DOHH2 (cell line): Measurements from ENCODE around the gene RHD.

Experiments
- H3F3A ChIP-seq: fragments of 200-600 bp; sonication (generic), shearing (Covaris generic); 2 replicates; pipeline ENCODE4 v1.6.0; 2016; ENCODE audit warnings: antibody characterized with exemption, mild to moderate bottlenecking; ENCODE audit not compliant: control insufficient read depth, insufficient read depth
- H3K27ac ChIP-seq: fragments of 200-600 bp; sonication (generic); 2 replicates; pipeline ENCODE4 v1.5.1; 2014; ENCODE audit warnings: low read depth, mild to moderate bottlenecking, low read length, moderate library complexity
- H3K27me3 ChIP-seq: fragments of 200-600 bp; sonication (generic); 2 replicates; pipeline ENCODE4 v1.6.1; 2014; ENCODE audit warnings: mild to moderate bottlenecking, low read length, mixed read lengths; ENCODE audit not compliant: control insufficient read depth
- H3K36me3 ChIP-seq: fragments of 200-600 bp; sonication (generic); 2 replicates; pipeline ENCODE4 v1.6.1; 2014; ENCODE audit warnings: mild to moderate bottlenecking, low read length, moderate library complexity, mixed read lengths; ENCODE audit not compliant: control insufficient read depth
- H3K4me1 ChIP-seq: fragments of 200-600 bp; sonication (generic); 2 replicates; pipeline ENCODE4 v1.6.1; 2014; ENCODE audit warnings: mild to moderate bottlenecking, low read length, mixed read lengths; ENCODE audit not compliant: control insufficient read depth
- H3K4me2 ChIP-seq: fragments of 200-600 bp; sonication (generic); 2 replicates; pipeline ENCODE4 v1.6.0; 2014; ENCODE audit warnings: mild to moderate bottlenecking, low read length, moderate library complexity
- H3K4me3 ChIP-seq: fragments of 200-600 bp; sonication (generic); 2 replicates; pipeline ENCODE4 v1.5.1; 2014; ENCODE audit warnings: mild to moderate bottlenecking, low read length, mixed read lengths
- H3K79me2 ChIP-seq: fragments of 200-600 bp; sonication (generic); 2 replicates; pipeline ENCODE4 v1.6.1; 2014; ENCODE audit warnings: mild to moderate bottlenecking, low read length, mixed read lengths; ENCODE audit not compliant: control insufficient read depth
- H3K9me2 ChIP-seq: fragments of 200-600 bp; sonication (generic); replicated peaks from 2 replicates; pipeline ENCODE4 v1.6.1; 2014; ENCODE audit warnings: mild to moderate bottlenecking, low read length, mixed read lengths; ENCODE audit not compliant: control insufficient read depth
- H3K9me3 ChIP-seq: fragments of 200-600 bp; sonication (generic); 2 replicates; pipeline ENCODE4 v1.6.1; 2014; ENCODE audit warnings: antibody characterized with exemption, low read length, mixed read lengths; ENCODE audit not compliant: control insufficient read depth, insufficient read depth
- H4K20me1 ChIP-seq: fragments of 200-600 bp; sonication (generic); 2 replicates; pipeline ENCODE4 v1.6.0; 2014; ENCODE audit warnings: low read depth, mild to moderate bottlenecking, antibody characterized with exemption, low read length, moderate library complexity; ENCODE audit not compliant: control insufficient read depth, insufficient read depth
- EZH2phosphoT487 ChIP-seq: fragments of 200-600 bp; sonication (generic); IDR thresholded peaks from 2 replicates; pipeline ENCODE4 v1.6.1; 2017; ENCODE audit warnings: borderline replicate concordance, mild to moderate bottlenecking, antibody characterized with exemption, low read length, moderate library complexity, mixed read lengths
- TF ChIP-seq, protein P1 (sequence below): fragments of 200-600 bp; sonication (generic); IDR thresholded peaks from one replicate; pipeline ENCODE4 v1.5.1; 2014; ENCODE audit warnings: antibody characterized with exemption, mild to moderate bottlenecking, low read depth, low read length; ENCODE audit not compliant: poor library complexity, severe bottlenecking

The RHD gene

GRCh38 chr1:25338188-25338981 lies 66.1 kb downstream of the RHD start, which contains the start of gene TMEM50A:
TMEM50A (plus strand) TSS chr1:25338334; CDS start chr1:25340487, 2,153 bp downstream.
- peak within 1 kb of the TSS; percentile 76 for H3K27ac ChIP-seq
- peak within 1 kb of the TSS; percentile 92 for H3K4me3 ChIP-seq
- peaks cover 57% of the 10 kb centered on the region for H3K79me2 ChIP-seq

DNA sequence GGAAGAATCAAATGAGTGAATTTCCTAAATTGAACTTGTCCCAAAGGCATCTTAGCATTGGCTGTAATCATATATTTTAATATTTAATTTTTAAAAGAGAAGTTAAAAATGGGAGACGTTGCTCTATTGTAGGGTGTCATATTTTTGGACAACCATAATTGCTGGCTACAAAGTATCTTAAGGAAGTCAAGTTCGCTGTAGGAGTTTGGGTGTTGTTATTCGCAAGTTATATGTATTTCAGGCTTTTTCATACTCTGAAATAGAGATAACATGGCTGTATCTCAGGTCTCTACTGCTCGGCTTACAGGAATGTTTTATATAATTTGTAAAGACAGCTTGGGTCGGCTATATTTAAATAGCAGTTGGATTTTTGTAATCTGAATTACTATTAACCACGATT lies 66.7 kb downstream of the RHD start:
- Histone ChIP-seq H3K79me2 (peaks cover 63% of the 10 kb centered on the region), H3K9me2 (no peaks in the 10 kb centered on the region), H3K27me3 (no peaks in the 10 kb centered on the region), H3K4me2 (peak overlapping the region; percentile 81), H3K9me3 (no peaks in the 10 kb centered on the region), H3K4me1 (peaks cover 15% of the 10 kb centered on the region), H3F3A (no peaks in the 10 kb centered on the region; the same call in 1 of the 2 replicates), H3K4me3 (peak overlapping the region; percentile 86), H4K20me1 (peaks cover 5% of the 10 kb centered on the region), H3K36me3 (peaks cover 26% of the 10 kb centered on the region), H3K27ac (peak overlapping the region; percentile 76)
- TF ChIP-seq, protein P1, sequence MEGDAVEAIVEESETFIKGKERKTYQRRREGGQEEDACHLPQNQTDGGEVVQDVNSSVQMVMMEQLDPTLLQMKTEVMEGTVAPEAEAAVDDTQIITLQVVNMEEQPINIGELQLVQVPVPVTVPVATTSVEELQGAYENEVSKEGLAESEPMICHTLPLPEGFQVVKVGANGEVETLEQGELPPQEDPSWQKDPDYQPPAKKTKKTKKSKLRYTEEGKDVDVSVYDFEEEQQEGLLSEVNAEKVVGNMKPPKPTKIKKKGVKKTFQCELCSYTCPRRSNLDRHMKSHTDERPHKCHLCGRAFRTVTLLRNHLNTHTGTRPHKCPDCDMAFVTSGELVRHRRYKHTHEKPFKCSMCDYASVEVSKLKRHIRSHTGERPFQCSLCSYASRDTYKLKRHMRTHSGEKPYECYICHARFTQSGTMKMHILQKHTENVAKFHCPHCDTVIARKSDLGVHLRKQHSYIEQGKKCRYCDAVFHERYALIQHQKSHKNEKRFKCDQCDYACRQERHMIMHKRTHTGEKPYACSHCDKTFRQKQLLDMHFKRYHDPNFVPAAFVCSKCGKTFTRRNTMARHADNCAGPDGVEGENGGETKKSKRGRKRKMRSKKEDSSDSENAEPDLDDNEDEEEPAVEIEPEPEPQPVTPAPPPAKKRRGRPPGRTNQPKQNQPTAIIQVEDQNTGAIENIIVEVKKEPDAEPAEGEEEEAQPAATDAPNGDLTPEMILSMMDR = no peak
- TF ChIP-seq EZH2phosphoT487 = no peak

More at GRCh38 chr1:25338188-25338981, 66.1 kb downstream of the RHD start, which contains the start of gene TMEM50A:
- Histone ChIP-seq H3K4me1 (peaks cover 15% of the 10 kb centered on the region), H3F3A (no peaks in the 10 kb centered on the region; the same call in 1 of the 2 replicates), H3K36me3 (peaks cover 20% of the 10 kb centered on the region), H3K27me3 (no peaks in the 10 kb centered on the region), H3K9me2 (no peaks in the 10 kb centered on the region), H3K9me3 (no peaks in the 10 kb centered on the region), H3K4me2 (peak within 1 kb of the TSS; percentile 87), H4K20me1 (peaks cover 5% of the 10 kb centered on the region)
- TF ChIP-seq, protein P1 = no peak
- no peak for TF ChIP-seq EZH2phosphoT487

GRCh38 chr1:25341746-25342145 lies 69.4 kb downstream of the RHD start:
- Histone ChIP-seq H3K36me3 (peaks cover 38% of the 10 kb centered on the region), H3K4me1 (peaks cover 15% of the 10 kb centered on the region), H3K27me3 (no peaks in the 10 kb centered on the region), H3K4me2 (no peak overlapping the region), H3F3A (no peaks in the 10 kb centered on the region; the same call in 1 of the 2 replicates), H3K9me2 (no peaks in the 10 kb centered on the region), H3K79me2 (peaks cover 63% of the 10 kb centered on the region), H3K27ac (no peak overlapping the region), H3K9me3 (no peaks in the 10 kb centered on the region), H3K4me3 (no peak overlapping the region), H4K20me1 (peaks cover 5% of the 10 kb centered on the region)
- no peak for TF ChIP-seq EZH2phosphoT487
- TF ChIP-seq, protein P1 = no peak
